GM21360 (cell line): ENCODE results near the gene ESYT2.

Source experiments
- ATAC-seq: cut with Tn5 transposase; IDR thresholded peaks from one replicate; pipeline ENCODE4 v1.9.1; 2021; ENCODE audit warnings: mild to moderate bottlenecking, moderate library complexity; ENCODE audit not compliant: unreplicated experiment

Gene ESYT2

GRCh38 chr7:158747408-158747807, 81.9 kb downstream of the ESYT2 start:
- ATAC-seq, result no peak

GRCh38 chr7:158746957-158747356, 82.4 kb downstream of the ESYT2 start:
- ATAC-seq, result no peak

GRCh38 chr7:158745057-158745715, 84.1 kb downstream of the ESYT2 start:
- no peak for ATAC-seq

GRCh38 chr7:158744070-158744469, 85.2 kb downstream of the ESYT2 start:
- ATAC-seq, result no peak

GRCh38 chr7:158743219-158743618, 86.1 kb downstream of the ESYT2 start:
- ATAC-seq, result no peak

- no peak for ATAC-seq
Measured at GRCh38 chr7:158742065-158742821, 87.1 kb downstream of the ESYT2 start.

- ATAC-seq, result no peak
Measured at GRCh38 chr7:158741294-158741666, 88.0 kb downstream of the ESYT2 start.

- ATAC-seq, result no peak
Measured at GRCh38 chr7:158740657-158741293, 88.5 kb downstream of the ESYT2 start.

GRCh38 chr7:158740013-158740656, 89.2 kb downstream of the ESYT2 start:
- ATAC-seq, result no peak

- ATAC-seq, result no peak
Measured at GRCh38 chr7:158738841-158739240, 90.5 kb downstream of the ESYT2 start.

GRCh38 chr7:158737064-158737695, 92.1 kb downstream of the ESYT2 start:
- no peak for ATAC-seq

- ATAC-seq, result no peak
Measured at GRCh38 chr7:158735935-158736334, 93.4 kb downstream of the ESYT2 start.

- ATAC-seq, result no peak
Measured at GRCh38 chr7:158734861-158735260, 94.4 kb downstream of the ESYT2 start.

GRCh38 chr7:158733775-158734494, 95.4 kb downstream of the ESYT2 start:
- no peak for ATAC-seq

GRCh38 chr7:158733220-158733519, 96.1 kb downstream of the ESYT2 start:
- no peak for ATAC-seq

- ATAC-seq, result no peak
Measured at GRCh38 chr7:158732494-158733219, 96.7 kb downstream of the ESYT2 start.

GRCh38 chr7:158731761-158732160, 97.5 kb downstream of the ESYT2 start:
- ATAC-seq, result no peak

- ATAC-seq, result no peak
Measured at GRCh38 chr7:158730383-158731346, 98.6 kb downstream of the ESYT2 start.
